Tibial nerve (tissue), 4 donors: ENCODE measurements around the gene MRPS25. TPM values are rescaled to one million over a fixed set of nuclear protein-coding genes. Genes with fewer than 3 reads are reported as not detected.
A peak's percentile ranks its signal among the peaks of the same experiment; 100 is the strongest.

Experiments used
- DNase-seq, 2 donors: peaks; one replicate each; pipeline ENCODE4 v3.0.0-alpha.2; 2019; ENCODE audit warnings: low spot score in 2 of 2
- H3K27ac ChIP-seq, 4 donors: fragments of 200-600 bp; sonication (generic) in 3 of 4; one replicate each; pipeline ENCODE4 v1.5.1; 2017 to 2019; ENCODE audit warnings: mild to moderate bottlenecking in 1 of 4
- H3K27me3 ChIP-seq, 2 donors: fragments of 200-600 bp; sonication (generic) in 1 of 2; one replicate each; pipeline versions ENCODE4 v1.5.1 to v1.6.0; 2017 to 2019
- H3K36me3 ChIP-seq, 3 donors: fragments of 200-600 bp; sonication (generic); one replicate each; pipeline ENCODE4 v1.5.1; 2018 to 2019
- H3K4me1 ChIP-seq, 4 donors: fragments of 200-600 bp; sonication (generic) in 3 of 4; one replicate each; pipeline ENCODE4 v1.5.1; 2017 to 2019
- H3K4me3 ChIP-seq, 4 donors: fragments of 200-600 bp; sonication (generic) in 3 of 4; one replicate each; pipeline ENCODE4 v1.5.1; 2017 to 2019; ENCODE audit warnings: mild to moderate bottlenecking in 1 of 4, moderate library complexity in 1 of 4
- H3K9me3 ChIP-seq, 4 donors: fragments of 200-600 bp; sonication (generic) in 3 of 4; one replicate each; pipeline ENCODE4 v1.5.1; 2017 to 2019
- CTCF ChIP-seq, 5 experiments: fragments of 200-600 bp in 3 of 5; fragments of 450-650 bp in 2 of 5; sonication (generic) in 3 of 5; IDR thresholded peaks; one replicate each; pipeline ENCODE4 v1.5.1; 2016 to 2019; ENCODE audit warnings: antibody characterized with exemption in 5 of 5, mild to moderate bottlenecking in 3 of 5, moderate library complexity in 2 of 5
- EP300 ChIP-seq, 2 donors: sonication (generic); formaldehyde crosslinking; IDR thresholded peaks; one replicate each; pipeline ENCODE4 v1.6.1; 2017; ENCODE audit warnings: antibody characterized with exemption in 2 of 2, mild to moderate bottlenecking in 1 of 2
- POLR2A ChIP-seq, 2 donors: fragments of 450-650 bp; IDR thresholded peaks; one replicate each; pipeline ENCODE4 v1.6.1; 2017; ENCODE audit warnings: antibody characterized with exemption in 2 of 2, mild to moderate bottlenecking in 2 of 2, moderate library complexity in 2 of 2
- WGBS, 2 donors: methylation state at CpG; one replicate each; pipeline ENCODE4 v1.1.5; 2018; 5-methylcytosine and 5-hydroxymethylcytosine counted together
- total RNA-seq, 4 donors: library from RNA; depleted of rRNA; stranded (reverse); fragments of >200 nt; gene quantifications; one replicate each; pipeline ENCODE4 v1.1.0, GENCODE V29; 2016

MRPS25 gene
- total RNA-seq, 4 donors from 2014 or later: 22.7 to 45.6 (median 30.7) TPM

- TF ChIP-seq EP300 (IDR thresholded peaks at IDR 0.05): no peak
- no peak for TF ChIP-seq CTCF (IDR thresholded peaks at IDR 0.05)
- no peak for TF ChIP-seq POLR2A (IDR thresholded peaks at IDR 0.05)
- Histone ChIP-seq H3K27ac (no peak overlapping the region), H3K4me1 (no peaks in the 10 kb centered on the region), H3K36me3 (no peaks in the 10 kb centered on the region), H3K9me3 (no peaks in the 10 kb centered on the region), H3K27me3 (no peaks in the 10 kb centered on the region), H3K4me3 (no peak overlapping the region)
- DNase-seq: no peak
- 73 to 89% methylated on average over 4 of the region's 4 CpGs for WGBS, 2 donors
Measured at GRCh38 chr3:15108869-15109268, 43.8 kb upstream of the MRPS25 start.

GRCh38 chr3:15108082-15108545 is 43.0 kb upstream of the MRPS25 start:
- Histone ChIP-seq H3K36me3 (no peaks in the 10 kb centered on the region), H3K9me3 (no peaks in the 10 kb centered on the region), H3K4me1 (no peaks in the 10 kb centered on the region), H3K4me3 (no peak overlapping the region), H3K27ac (no peak overlapping the region), H3K27me3 (no peaks in the 10 kb centered on the region)
- DNase-seq: peak in 1 of 2 donors; percentile 30
- TF ChIP-seq POLR2A (IDR thresholded peaks at IDR 0.05): no peak
- no peak for TF ChIP-seq EP300 (IDR thresholded peaks at IDR 0.05)
- TF ChIP-seq CTCF (IDR thresholded peaks at IDR 0.05): peak; percentile 77 to 91 (median 84)
- WGBS, 2 donors: 18 to 20% methylated on average over 11 of the region's 11 CpGs

GRCh38 chr3:15107075-15107947 is 42.2 kb upstream of the MRPS25 start:
- H3K4me3 ChIP-seq: no peak overlapping the region
- no peaks in the 10 kb centered on the region for H3K36me3 ChIP-seq
- no peaks in the 10 kb centered on the region for H3K27me3 ChIP-seq
- 78 to 79% methylated on average over 16 of the region's 16 CpGs for WGBS, 2 donors
- H3K4me1 ChIP-seq: no peaks in the 10 kb centered on the region
- TF ChIP-seq EP300 (IDR thresholded peaks at IDR 0.05) (no peak), POLR2A (IDR thresholded peaks at IDR 0.05) (no peak), CTCF (IDR thresholded peaks at IDR 0.05) (no peak)
- no peak overlapping the region for H3K27ac ChIP-seq
- no peak for DNase-seq
- H3K9me3 ChIP-seq: no peaks in the 10 kb centered on the region

GRCh38 chr3:15102836-15103235 is 37.7 kb upstream of the MRPS25 start:
- no peak for DNase-seq
- Histone ChIP-seq H3K36me3 (no peaks in the 10 kb centered on the region), H3K9me3 (no peaks in the 10 kb centered on the region), H3K4me1 (peaks cover 0 to 11% (median 9%) of the 10 kb centered on the region in 4 donors), H3K27ac (peak overlapping the region in 2 of 4 donors; percentile 16 to 17), H3K4me3 (no peak overlapping the region), H3K27me3 (no peaks in the 10 kb centered on the region)
- TF ChIP-seq POLR2A (IDR thresholded peaks at IDR 0.05): no peak
- no peak for TF ChIP-seq CTCF (IDR thresholded peaks at IDR 0.05)
- TF ChIP-seq EP300 (IDR thresholded peaks at IDR 0.05): no peak
- 74 to 78% methylated on average over 3 of the region's 3 CpGs for WGBS, 2 donors

- Histone ChIP-seq H3K27ac (peak overlapping the region in 1 of 4 donors; percentile 20), H3K9me3 (no peaks in the 10 kb centered on the region), H3K4me1 (peaks cover 3 to 17% (median 15%) of the 10 kb centered on the region in 4 donors), H3K27me3 (no peaks in the 10 kb centered on the region), H3K4me3 (no peak overlapping the region), H3K36me3 (no peaks in the 10 kb centered on the region)
- TF ChIP-seq EP300 (IDR thresholded peaks at IDR 0.05) (peak; percentile 11 to 53), POLR2A (IDR thresholded peaks at IDR 0.05) (no peak)
- WGBS, 2 donors: 50 to 61% methylated on average over 4 of the region's 4 CpGs
- DNase-seq: peak; percentile 21
Measured at GRCh38 chr3:15102256-15102655, 37.1 kb upstream of the MRPS25 start.
